GM19035 (cell line): ENCODE measurements around the gene TEAD2.
"Not testable (repeated sequence)": the region's sequence is repeated elsewhere in the genome, so short reads cannot be mapped to it uniquely, and the experiment has no call there.

ENCODE experiments used
- ATAC-seq: cut with Tn5 transposase; IDR thresholded peaks from one replicate; pipeline ENCODE4 v1.9.1; 2021; ENCODE audit not compliant: unreplicated experiment

TEAD2 gene

GRCh38 chr19:49333811-49334288 is 28.4 kb downstream of the TEAD2 start:
- ATAC-seq = no peak

- ATAC-seq = no peak
These were observed 28.8 kb downstream of the TEAD2 start for GRCh38 chr19:49333418-49333805.

- not testable (repeated sequence) for ATAC-seq
These were observed 29.4 kb downstream of the TEAD2 start for GRCh38 chr19:49332691-49333417.

GRCh38 chr19:49331616-49332055 is 30.6 kb downstream of the TEAD2 start:
- peak; percentile 44 for ATAC-seq

GRCh38 chr19:49331187-49331586 is 31.0 kb downstream of the TEAD2 start:
- ATAC-seq = not testable (repeated sequence)

GRCh38 chr19:49328741-49329140 is 33.5 kb downstream of the TEAD2 start:
- no peak for ATAC-seq

GRCh38 chr19:49327878-49328544 is 34.2 kb downstream of the TEAD2 start:
- no peak for ATAC-seq

- ATAC-seq = no peak
These were observed 36.0 kb downstream of the TEAD2 start for GRCh38 chr19:49326165-49326704.

GRCh38 chr19:49325756-49326155 is 36.5 kb downstream of the TEAD2 start:
- ATAC-seq = not testable (repeated sequence)

- ATAC-seq = no peak
These were observed 37.2 kb downstream of the TEAD2 start, which contains the start of gene SLC6A16 for GRCh38 chr19:49324801-49325576. SLC6A16 (minus strand) TSS chr19:49325191; CDS start chr19:49311347, 13,844 bp downstream.

GRCh38 chr19:49318296-49318695 is 43.9 kb downstream of the TEAD2 start:
- no peak for ATAC-seq

GRCh38 chr19:49316284-49316683 is 45.9 kb downstream of the TEAD2 start:
- ATAC-seq = no peak

- ATAC-seq = no peak
These were observed 47.1 kb downstream of the TEAD2 start for GRCh38 chr19:49315111-49315510.

- ATAC-seq = no peak
These were observed 53.1 kb downstream of the TEAD2 start for GRCh38 chr19:49309087-49309486.

GRCh38 chr19:49306734-49307133 is 55.5 kb downstream of the TEAD2 start:
- ATAC-seq = not testable (repeated sequence)

GRCh38 chr19:49301866-49302252 is 60.4 kb downstream of the TEAD2 start:
- ATAC-seq = no peak

- ATAC-seq = no peak
These were observed 60.9 kb downstream of the TEAD2 start for GRCh38 chr19:49301165-49301865.

- not testable (repeated sequence) for ATAC-seq
These were observed 63.6 kb downstream of the TEAD2 start for GRCh38 chr19:49298653-49299052.

GRCh38 chr19:49297403-49297802 is 64.8 kb downstream of the TEAD2 start:
- ATAC-seq = no peak

GRCh38 chr19:49295208-49295880 is 66.9 kb downstream of the TEAD2 start:
- ATAC-seq = no peak
